Measurements from ENCODE around the gene SIPA1. TPM values are rescaled to one million over a fixed set of nuclear protein-coding genes. Genes with fewer than 3 reads are reported as not detected.

The SIPA1 gene
- total RNA-seq, 1 experiment from 2014 or later, result 65.4 TPM

GRCh38 chr11:65620666-65621065 is 17.2 kb upstream of the SIPA1 start (continued):
- no peak for TF ChIP-seq ZNF532 (CRISPR knock-in tag; IDR thresholded peaks at IDR 0.05; ENCODE audit: borderline replicate concordance)
- TF ChIP-seq SOX15 (CRISPR knock-in tag; IDR thresholded peaks at IDR 0.05), result no peak
- no peak for TF ChIP-seq ZNF263 (CRISPR knock-in tag; IDR thresholded peaks at IDR 0.05; ENCODE audit: low read depth)
- no peak for TF ChIP-seq ZNF281 (CRISPR knock-in tag; IDR thresholded peaks at IDR 0.05)

GRCh38 chr11:65621460-65621859 is 16.4 kb upstream of the SIPA1 start:
- DNase-seq (ENCODE audit: low spot score), result no peak
- TF ChIP-seq FOXP4 (CRISPR knock-in tag; IDR thresholded peaks at IDR 0.05) (no peak), FOXJ3 (CRISPR knock-in tag; IDR thresholded peaks at IDR 0.05; ENCODE audit: borderline replicate concordance) (no peak)
- ATAC-seq, result no peak
- Mint-ChIP-seq H3K27ac (peak overlapping the region; percentile 87; the same call in 1 of the 2 replicates), H3K4me1 (peaks cover 5% of the 10 kb centered on the region), H3K36me3 (peaks cover 25% of the 10 kb centered on the region), H3K27me3 (ENCODE audit: low read depth) (no peaks in the 10 kb centered on the region), H3K4me3 (no peak overlapping the region), H3K9me3 (no peaks in the 10 kb centered on the region)
- ChIA-PET POLR2A (no interaction called here), CTCF (no interaction called here)

GRCh38 chr11:65622011-65622410 is 15.9 kb upstream of the SIPA1 start:
- no peaks in the 10 kb centered on the region for H3K9me3 Mint-ChIP-seq
- H3K4me1 Mint-ChIP-seq, result no peaks in the 10 kb centered on the region; the same call in 1 of the 2 replicates
- POLR2A ChIA-PET, result no interaction called here
- CTCF ChIA-PET, result no interaction called here
- H3K4me3 Mint-ChIP-seq, result no peak overlapping the region
- peaks cover 23% of the 10 kb centered on the region for H3K36me3 Mint-ChIP-seq
- TF ChIP-seq ATF3 (CRISPR knock-in tag; conservative IDR thresholded peaks at IDR 0.05), result no peak
- no peak for TF ChIP-seq NFYB (CRISPR knock-in tag; conservative IDR thresholded peaks at IDR 0.05; ENCODE audit: low read depth)
- no peak for TF ChIP-seq NFE2L1 (CRISPR knock-in tag; IDR thresholded peaks at IDR 0.05)
- TF ChIP-seq ATF2 (CRISPR knock-in tag; IDR thresholded peaks at IDR 0.05; ENCODE audit: borderline replicate concordance, low read depth), result no peak
- no peak for TF ChIP-seq CDX4 (CRISPR knock-in tag; IDR thresholded peaks at IDR 0.05; ENCODE audit: borderline replicate concordance)
- no peak for TF ChIP-seq CREM (CRISPR knock-in tag; IDR thresholded peaks at IDR 0.05)
- TF ChIP-seq ATF1 (CRISPR knock-in tag; IDR thresholded peaks at IDR 0.05), result no peak
- no peak for TF ChIP-seq TEAD1 (CRISPR knock-in tag; IDR thresholded peaks at IDR 0.05)
- TF ChIP-seq E2F5 (CRISPR knock-in tag; IDR thresholded peaks at IDR 0.05), result no peak
- TF ChIP-seq ZNF121 (CRISPR knock-in tag; IDR thresholded peaks at IDR 0.05), result no peak
- TF ChIP-seq ERG (CRISPR knock-in tag; IDR thresholded peaks at IDR 0.05), result no peak
- no peaks in the 10 kb centered on the region for H3K27me3 Mint-ChIP-seq (ENCODE audit: low read depth)
- DNase-seq (ENCODE audit: low spot score), result no peak
- ATAC-seq, result no peak
- 0 out of 2 replicates have a peak overlapping the region, but pooled peaks have one; percentile 87 for H3K27ac Mint-ChIP-seq

Measured in WTC11 (cell line).